IMR-90 (cell line): ENCODE results near the gene DMAC2L. TPM values are rescaled to one million over a fixed set of nuclear protein-coding genes. Genes with fewer than 3 reads are reported as not detected.

Experiments
- ATAC-seq: fragments of 200-7000 bp; cut with Tn5 transposase; 2 replicates; pipeline ENCODE4 v1.9.1; 2020; ENCODE audit warnings: low read depth, mild to moderate bottlenecking, moderate library complexity
- BruUV-seq: library from RNA; stranded (reverse); fragments of 400-500 nt; replicated peaks from 2 replicates; lab custom pipeline; 2021; lab: Mats Ljungman, UMichigan
- CTCF ChIA-PET: fragments of 300-600 bp; formaldehyde crosslinking; extraction: SDS; loops from one replicate; lab custom pipeline; 2021; ENCODE audit warnings: antibody characterized with exemption; lab: Yijun Ruan, JAX
- POLR2A ChIA-PET: fragments of 300-600 bp; sonication (Branson Sonifier 250); formaldehyde crosslinking; loops from one replicate; lab custom pipeline; 2022; ENCODE audit warnings: antibody characterized with exemption; ENCODE audit not compliant: unreplicated experiment; lab: Charles Lee
- DNase-seq: peaks from one replicate; pipeline ENCODE4 v3.0.0; 2013
- H2AFZ ChIP-seq: replicated peaks from 2 replicates; pipeline ENCODE3; 2013; ENCODE audit warnings: low read length, mild to moderate bottlenecking; ENCODE audit not compliant: poor library complexity
- H2AK5ac ChIP-seq: 2 replicates; pipeline ENCODE4 v1.6.1; 2013; ENCODE audit warnings: low read depth, low read length, inconsistent platforms
- H2AK9ac ChIP-seq: replicated peaks from 2 replicates; pipeline ENCODE3; 2013; ENCODE audit warnings: mild to moderate bottlenecking, low read depth, low read length, moderate library complexity; ENCODE audit not compliant: poor library complexity
- H2BK120ac ChIP-seq: 2 replicates; pipeline ENCODE4 v1.6.1; 2013; ENCODE audit warnings: low read depth, low read length, inconsistent platforms
- H2BK15ac ChIP-seq: 3 replicates; pipeline ENCODE4 v1.6.1; 2013; ENCODE audit warnings: low read depth, low read length, inconsistent platforms
- H2BK20ac ChIP-seq: 2 replicates; pipeline ENCODE4 v1.6.1; 2013; ENCODE audit warnings: low read depth, mild to moderate bottlenecking, inconsistent platforms, low read length, moderate library complexity
- H2BK5ac ChIP-seq: 2 replicates; pipeline ENCODE4 v1.6.1; 2013; ENCODE audit warnings: mild to moderate bottlenecking, low read depth, low read length, inconsistent platforms; ENCODE audit not compliant: poor library complexity, severe bottlenecking
- H3K14ac ChIP-seq: replicated peaks from 2 replicates; pipeline ENCODE4 v1.6.1; 2013; ENCODE audit warnings: low read depth, low read length, inconsistent platforms
- H3K18ac ChIP-seq: 2 replicates; pipeline ENCODE4 v1.6.1; 2013; ENCODE audit warnings: low read depth, low read length, control low read depth
- H3K23ac ChIP-seq: 2 replicates; pipeline ENCODE4 v1.6.1; 2013; ENCODE audit warnings: low read depth, low read length, inconsistent platforms
- H3K27ac ChIP-seq: 2 replicates; pipeline ENCODE4 v1.5.1; 2013; ENCODE audit warnings: mild to moderate bottlenecking, control low read depth, low read length; ENCODE audit not compliant: insufficient read depth
- H3K27me3 ChIP-seq: 2 replicates; pipeline ENCODE4 v1.6.1; 2013; ENCODE audit warnings: low read length; ENCODE audit not compliant: control insufficient read depth, insufficient read depth
- H3K36me3 ChIP-seq: 2 replicates; pipeline ENCODE4 v1.6.1; 2013; ENCODE audit warnings: low read length, mixed read lengths; ENCODE audit not compliant: control insufficient read depth, insufficient read depth
- H3K4ac ChIP-seq: 2 replicates; pipeline ENCODE4 v1.6.1; 2013; ENCODE audit warnings: low read depth, low read length, inconsistent platforms
- H3K4me1 ChIP-seq: 2 replicates; pipeline ENCODE4 v1.6.1; 2013; ENCODE audit warnings: low read length, mixed read lengths; ENCODE audit not compliant: control insufficient read depth, insufficient read depth
- H3K4me2 ChIP-seq: 2 replicates; pipeline ENCODE4 v1.6.1; 2013; ENCODE audit warnings: low read depth, mild to moderate bottlenecking, control low read depth, low read length, moderate library complexity
- H3K4me3 ChIP-seq: 2 replicates; pipeline ENCODE4 v1.5.1; 2013; ENCODE audit warnings: low read depth, mild to moderate bottlenecking, control low read depth, low read length, moderate library complexity; ENCODE audit not compliant: insufficient read depth
- H3K56ac ChIP-seq: 2 replicates; pipeline ENCODE4 v1.6.1; 2013; ENCODE audit warnings: low read length, inconsistent platforms; ENCODE audit not compliant: insufficient read depth; ENCODE audit errors: extremely low read depth
- H3K79me1 ChIP-seq, 2 experiments: 2 replicates each; pipeline ENCODE4 v1.6.1; 2013; ENCODE audit warnings: low read length in 2 of 2, inconsistent platforms in 1 of 2, low read depth in 1 of 2
- H3K9ac ChIP-seq: 2 replicates; pipeline ENCODE4 v1.6.1; 2013; ENCODE audit warnings: low read depth, low read length, control low read depth
- H3K9me1 ChIP-seq: 2 replicates; pipeline ENCODE4 v1.6.1; 2013; ENCODE audit warnings: low read length, inconsistent platforms; ENCODE audit not compliant: insufficient read depth
- H3K9me3 ChIP-seq: 2 replicates; pipeline ENCODE4 v1.6.1; 2013; ENCODE audit warnings: low read length; ENCODE audit not compliant: control insufficient read depth, insufficient read depth
- H4K20me1 ChIP-seq: 2 replicates; pipeline ENCODE4 v1.6.1; 2013; ENCODE audit warnings: low read length, inconsistent platforms; ENCODE audit not compliant: insufficient read depth
- H4K5ac ChIP-seq: 2 replicates; pipeline ENCODE4 v1.6.1; 2013; ENCODE audit warnings: mild to moderate bottlenecking, low read depth, low read length, control low read depth
- H4K8ac ChIP-seq, 2 experiments: 2 replicates each; pipeline ENCODE4 v1.6.1; 2013; ENCODE audit warnings: low read depth in 2 of 2, low read length in 2 of 2, control low read depth in 1 of 2, inconsistent platforms in 1 of 2
- H4K91ac ChIP-seq: 2 replicates; pipeline ENCODE4 v1.6.1; 2013; ENCODE audit warnings: low read depth, low read length, inconsistent platforms; ENCODE audit not compliant: insufficient read depth
- MAFK ChIP-seq: IDR thresholded peaks from 2 replicates; pipeline ENCODE4 v1.6.1; 2012; ENCODE audit warnings: low read depth, low read length, improper control_type of control experiment
- WGBS, 2 experiments: methylation state at CpG; one replicate each; pipeline versions ENCODE4 v1.1.5 to v1.1.7; 2013; ENCODE audit warnings: missing lambda C conversion rate in 2 of 2; ENCODE audit not compliant: insufficient read length in 1 of 2; ENCODE audit errors: extremely low coverage in 2 of 2; 5-methylcytosine and 5-hydroxymethylcytosine counted together
- dilution Hi-C: fragments of 300-500 bp; cut with HindIII; formaldehyde crosslinking; loops from one replicate; pipeline ENCODE4 v1.14.3; 2018; ENCODE audit warnings: low sequenced_read_pairs; ENCODE audit not compliant: unreplicated experiment
- in situ Hi-C: fragments of 300-500 bp; cut with MboI; formaldehyde crosslinking; loops from 3 replicates; pipeline ENCODE4 v1.14.3; 2019; ENCODE audit warnings: low sequenced_read_pairs, inconsistent platforms, mixed read lengths
- intact Hi-C: fragments of 100-400 bp; cut with micrococcal nuclease; formaldehyde crosslinking; loops from 2 replicates; pipeline ENCODE4 v1.10.0; 2022
- polyA plus RNA-seq, 3 experiments: library from polyadenylated mRNA; depleted of rRNA; stranded (reverse); fragments of >200 nt; gene quantifications; 2 replicates each; pipeline ENCODE4 v1.2.3, GENCODE V29; 2012; ENCODE audit warnings: low replicate concordance in 1 of 3
- total RNA-seq: library from RNA; depleted of rRNA; stranded (reverse); fragments of >200 nt; gene quantifications from 2 replicates; pipeline ENCODE4 v1.2.3, GENCODE V29; 2012

The DMAC2L gene
- total and polyA plus RNA-seq, 2 of the 4 experiments (the other 2 are of a cell fraction) = 5.0 to 6.1 TPM

GRCh38 chr14:50272498-50272897 is 39.6 kb upstream of the DMAC2L start:
- no peak overlapping the region for H2BK15ac ChIP-seq
- H2AK9ac ChIP-seq = no peak overlapping the region
- no peak for ATAC-seq
- H3K18ac ChIP-seq = no peak overlapping the region
- intact Hi-C loops = no loop called here
- no peaks in the 10 kb centered on the region for H3K9me3 ChIP-seq
- no peak overlapping the region for H3K14ac ChIP-seq
- H2BK5ac ChIP-seq = no peak overlapping the region
- ChIA-PET CTCF (interaction anchor here (0.6 kb wide), 1 partner anchor 12 kb away, joined by 4 read pairs; no protein-coding TSS in a partner anchor), POLR2A (no interaction called here)
- BruUV-seq = no TSS peak
- no peak overlapping the region for H2AK5ac ChIP-seq
- in situ Hi-C loops = no loop called here
- H3K27ac ChIP-seq = no peak overlapping the region
- H3K9me1 ChIP-seq = no peaks in the 10 kb centered on the region
- no peak overlapping the region for H4K8ac ChIP-seq
- no peak overlapping the region for H4K91ac ChIP-seq
- H3K27me3 ChIP-seq = no peaks in the 10 kb centered on the region
- no peak overlapping the region for H2AFZ ChIP-seq
- H3K79me1 ChIP-seq = no peaks in the 10 kb centered on the region
- no peak for DNase-seq
- H3K9ac ChIP-seq = no peak overlapping the region
- no peak overlapping the region for H3K4me3 ChIP-seq
- no peak overlapping the region for H2BK120ac ChIP-seq
- TF ChIP-seq MAFK = no peak
- dilution Hi-C loops = no loop called here
- H3K36me3 ChIP-seq = no peaks in the 10 kb centered on the region
- H3K4me1 ChIP-seq = peaks cover 2% of the 10 kb centered on the region; the same call in 1 of the 2 replicates
- no peak overlapping the region for H3K4me2 ChIP-seq
- H2BK20ac ChIP-seq = no peak overlapping the region
- no peak overlapping the region for H3K56ac ChIP-seq
- H4K5ac ChIP-seq = no peak overlapping the region
- no peaks in the 10 kb centered on the region for H4K20me1 ChIP-seq
- WGBS, 2 experiments = no CpG with 5 or more reads among the region's 1 CpG
- no peak overlapping the region for H3K23ac ChIP-seq
- no peak overlapping the region for H3K4ac ChIP-seq
